Measurements from ENCODE around the gene LRP1B. TPM values are rescaled to one million over a fixed set of nuclear protein-coding genes. Genes with fewer than 3 reads are reported as not detected.

The LRP1B gene
- total RNA-seq, 1 donor from 2014 or later: 8.8 TPM

DNA sequence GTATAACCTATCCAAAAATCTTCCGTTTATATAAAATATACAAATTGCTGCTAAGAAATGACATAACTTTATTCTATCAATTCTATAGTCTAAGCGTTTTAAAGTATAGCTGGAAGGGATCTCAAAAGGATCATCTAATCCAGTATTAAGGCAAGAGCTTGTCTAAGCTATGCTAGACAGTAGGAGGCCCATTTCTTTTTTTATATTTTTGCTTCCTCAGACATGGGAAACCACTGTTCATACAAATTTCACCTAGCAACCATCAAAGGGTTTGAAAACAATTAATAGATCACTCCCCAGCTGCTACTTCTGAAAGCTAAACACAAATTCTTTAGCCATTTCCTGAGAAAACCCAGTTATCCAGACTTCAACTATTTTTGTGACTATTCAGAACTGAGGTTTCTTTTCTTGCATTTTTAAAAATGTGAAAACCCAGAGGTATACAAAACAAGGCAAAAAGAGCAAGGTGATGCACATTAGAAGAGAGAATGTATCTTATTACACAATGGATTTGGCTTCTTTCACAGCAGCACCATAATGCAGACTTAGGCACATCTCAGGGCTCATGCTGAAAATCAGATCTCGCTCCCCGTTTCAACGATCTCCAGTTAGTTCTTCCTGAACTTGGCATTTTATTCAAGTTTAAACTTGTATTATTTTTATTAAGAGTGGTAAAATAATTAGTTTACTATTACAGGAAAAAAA is 274.4 kb downstream of the LRP1B start:
- no peak for DNase-seq (ENCODE audit: extremely low spot score in 2 of 2)
- intact Hi-C loops (cut with DNase I): no loop called here
- TF ChIP-seq POLR2AphosphoS5 (IDR thresholded peaks at IDR 0.05; ENCODE audit: insufficient read depth in 1 of 2, low read depth in 1 of 2) (no peak), POLR2A (IDR thresholded peaks at IDR 0.05) (no peak)
- TF ChIP-seq, protein P1, sequence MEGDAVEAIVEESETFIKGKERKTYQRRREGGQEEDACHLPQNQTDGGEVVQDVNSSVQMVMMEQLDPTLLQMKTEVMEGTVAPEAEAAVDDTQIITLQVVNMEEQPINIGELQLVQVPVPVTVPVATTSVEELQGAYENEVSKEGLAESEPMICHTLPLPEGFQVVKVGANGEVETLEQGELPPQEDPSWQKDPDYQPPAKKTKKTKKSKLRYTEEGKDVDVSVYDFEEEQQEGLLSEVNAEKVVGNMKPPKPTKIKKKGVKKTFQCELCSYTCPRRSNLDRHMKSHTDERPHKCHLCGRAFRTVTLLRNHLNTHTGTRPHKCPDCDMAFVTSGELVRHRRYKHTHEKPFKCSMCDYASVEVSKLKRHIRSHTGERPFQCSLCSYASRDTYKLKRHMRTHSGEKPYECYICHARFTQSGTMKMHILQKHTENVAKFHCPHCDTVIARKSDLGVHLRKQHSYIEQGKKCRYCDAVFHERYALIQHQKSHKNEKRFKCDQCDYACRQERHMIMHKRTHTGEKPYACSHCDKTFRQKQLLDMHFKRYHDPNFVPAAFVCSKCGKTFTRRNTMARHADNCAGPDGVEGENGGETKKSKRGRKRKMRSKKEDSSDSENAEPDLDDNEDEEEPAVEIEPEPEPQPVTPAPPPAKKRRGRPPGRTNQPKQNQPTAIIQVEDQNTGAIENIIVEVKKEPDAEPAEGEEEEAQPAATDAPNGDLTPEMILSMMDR (IDR thresholded peaks at IDR 0.05): no peak
- no peak overlapping the region for H3K27ac ChIP-seq
- no peak overlapping the region for H3K4me3 ChIP-seq
- H3K4me1 ChIP-seq: no peaks in the 10 kb centered on the region
- no peaks in the 10 kb centered on the region for H3K36me3 ChIP-seq
- no peaks in the 10 kb centered on the region for H3K9me3 ChIP-seq
- no peaks in the 10 kb centered on the region for H3K27me3 ChIP-seq

DNA sequence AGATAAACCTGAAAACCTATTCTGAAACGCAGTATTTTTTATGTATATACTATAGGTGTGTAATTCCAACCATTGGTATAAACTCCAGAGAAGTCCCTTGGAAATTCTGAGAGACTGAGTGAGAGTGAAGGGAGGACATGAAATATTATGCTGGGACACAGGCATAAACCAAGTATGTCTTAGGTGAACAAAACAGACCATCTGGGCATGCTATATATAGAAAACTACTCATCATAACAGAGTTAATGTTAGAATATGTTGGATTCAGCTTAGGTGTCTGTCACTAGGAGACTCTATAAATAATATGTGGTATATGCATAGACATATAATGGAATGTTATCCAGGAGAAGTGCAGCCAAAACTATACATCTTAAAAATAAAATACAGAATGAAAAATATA is 282.6 kb downstream of the LRP1B start:
- H3K27me3 ChIP-seq: no peaks in the 10 kb centered on the region
- H3K27ac ChIP-seq: no peak overlapping the region
- no peak for TF ChIP-seq POLR2AphosphoS5 (IDR thresholded peaks at IDR 0.05; ENCODE audit: insufficient read depth in 1 of 2, low read depth in 1 of 2)
- TF ChIP-seq POLR2A (IDR thresholded peaks at IDR 0.05): no peak
- TF ChIP-seq, protein P1 (IDR thresholded peaks at IDR 0.05): no peak
- H3K4me1 ChIP-seq: no peaks in the 10 kb centered on the region
- no peaks in the 10 kb centered on the region for H3K36me3 ChIP-seq
- no peak for DNase-seq (ENCODE audit: extremely low spot score in 2 of 2)
- intact Hi-C loops (cut with DNase I): no loop called here
- no peaks in the 10 kb centered on the region for H3K9me3 ChIP-seq
- no peak overlapping the region for H3K4me3 ChIP-seq

DNA sequence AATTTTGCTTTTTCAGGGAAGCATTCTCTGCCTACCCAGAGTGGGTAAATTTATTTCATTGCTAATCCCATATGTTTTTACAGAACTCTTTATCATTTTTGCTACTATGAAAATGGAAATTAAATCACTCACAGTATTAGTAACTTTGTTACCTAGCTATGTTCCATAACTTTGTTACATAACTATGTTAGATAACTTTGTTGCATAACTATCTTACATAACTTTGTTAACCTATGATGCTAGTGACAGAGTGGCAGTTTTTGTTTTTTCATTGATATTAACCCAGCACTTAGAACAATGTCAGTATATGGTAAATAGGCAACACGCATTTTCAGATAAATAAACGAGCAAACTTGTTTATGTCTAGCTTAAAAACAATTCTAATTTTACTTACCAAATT is 286.6 kb downstream of the LRP1B start:
- H3K27ac ChIP-seq: no peak overlapping the region
- no peaks in the 10 kb centered on the region for H3K9me3 ChIP-seq
- TF ChIP-seq, protein P1 (IDR thresholded peaks at IDR 0.05): no peak
- no peak for TF ChIP-seq POLR2AphosphoS5 (IDR thresholded peaks at IDR 0.05; ENCODE audit: insufficient read depth in 1 of 2, low read depth in 1 of 2)
- no peak for TF ChIP-seq POLR2A (IDR thresholded peaks at IDR 0.05)

DNA sequence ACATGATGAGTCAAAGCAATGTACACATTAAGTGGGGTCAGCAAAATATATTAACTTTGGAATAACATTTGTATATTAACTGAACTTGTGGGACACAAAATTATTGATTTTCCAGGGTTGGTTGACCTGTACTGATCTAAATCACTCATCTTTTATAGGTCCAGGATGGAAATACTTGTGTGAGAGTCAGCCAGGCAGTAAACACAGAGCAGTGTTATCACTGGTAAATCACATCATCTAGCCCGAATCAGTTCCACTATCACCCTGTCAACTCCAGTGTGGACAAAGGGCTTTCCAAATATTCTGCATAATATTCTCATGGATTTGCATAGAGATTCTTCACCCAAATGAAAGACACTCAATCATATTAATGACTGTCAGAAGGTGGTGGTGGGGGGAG is 295.7 kb downstream of the LRP1B start:
- intact Hi-C loops (cut with DNase I): no loop called here
- no peak overlapping the region for H3K27ac ChIP-seq
- no peaks in the 10 kb centered on the region for H3K4me1 ChIP-seq
- no peak for DNase-seq (ENCODE audit: extremely low spot score in 2 of 2)
- no peaks in the 10 kb centered on the region for H3K9me3 ChIP-seq
- TF ChIP-seq POLR2AphosphoS5 (IDR thresholded peaks at IDR 0.05; ENCODE audit: insufficient read depth in 1 of 2, low read depth in 1 of 2) (no peak), POLR2A (IDR thresholded peaks at IDR 0.05) (no peak)
- TF ChIP-seq, protein P1 (IDR thresholded peaks at IDR 0.05): no peak
- H3K4me3 ChIP-seq: no peak overlapping the region
- H3K36me3 ChIP-seq: no peaks in the 10 kb centered on the region
- no peaks in the 10 kb centered on the region for H3K27me3 ChIP-seq

More for the DNA sequence above, 286.6 kb downstream of the LRP1B start:
- H3K4me1 ChIP-seq: no peaks in the 10 kb centered on the region
- H3K36me3 ChIP-seq: no peaks in the 10 kb centered on the region
- H3K27me3 ChIP-seq: no peaks in the 10 kb centered on the region
- no peak for DNase-seq (ENCODE audit: extremely low spot score in 2 of 2)
- H3K4me3 ChIP-seq: no peak overlapping the region
- intact Hi-C loops (cut with DNase I): no loop called here

DNA sequence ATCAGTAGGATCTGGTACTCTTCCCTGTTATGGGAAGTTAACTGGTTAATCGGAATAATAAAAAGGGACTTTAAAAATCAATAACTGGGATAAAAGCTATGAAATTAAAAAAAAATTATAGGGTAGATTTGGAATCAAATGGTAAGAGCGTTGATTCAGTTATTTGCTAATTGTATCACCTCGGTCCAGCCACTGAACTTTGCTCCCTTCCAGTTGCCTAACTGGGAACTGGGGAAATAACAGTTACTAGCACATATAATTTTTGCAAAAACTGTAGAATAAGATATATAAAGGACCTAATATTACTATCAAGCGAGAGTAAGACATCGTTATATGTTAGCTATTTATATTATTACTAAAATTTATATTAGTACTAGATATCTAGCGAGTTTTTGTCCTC is 302.1 kb downstream of the LRP1B start:
- TF ChIP-seq POLR2A (IDR thresholded peaks at IDR 0.05): no peak
- TF ChIP-seq, protein P1 (IDR thresholded peaks at IDR 0.05): no peak
- TF ChIP-seq POLR2AphosphoS5 (IDR thresholded peaks at IDR 0.05; ENCODE audit: insufficient read depth in 1 of 2, low read depth in 1 of 2): no peak
- intact Hi-C loops (cut with DNase I): no loop called here
- no peak overlapping the region for H3K4me3 ChIP-seq
- no peaks in the 10 kb centered on the region for H3K27me3 ChIP-seq
- H3K9me3 ChIP-seq: no peaks in the 10 kb centered on the region
- H3K36me3 ChIP-seq: no peaks in the 10 kb centered on the region
- no peaks in the 10 kb centered on the region for H3K4me1 ChIP-seq
- no peak overlapping the region for H3K27ac ChIP-seq
- DNase-seq (ENCODE audit: extremely low spot score in 2 of 2): no peak

All from vagina (tissue), 2 donors.